BE2C (cell line): ENCODE results near the gene KIRREL1.
"Not testable (repeated sequence)": the region's sequence is repeated elsewhere in the genome, so short reads cannot be mapped to it uniquely, and the experiment has no call there.

Experiments used
- DNase-seq: peaks from one replicate; pipeline ENCODE4 v3.0.0-alpha.2; 2020
- H3K27me3 ChIP-seq: fragments of 250-450 bp; sonication (Bioruptor Pico); 2 replicates; pipeline ENCODE4 v1.5.1; 2020; ENCODE audit warnings: mild to moderate bottlenecking
- H3K36me3 ChIP-seq: fragments of 250-450 bp; sonication (Bioruptor Pico); 2 replicates; pipeline ENCODE4 v1.5.1; 2020; ENCODE audit warnings: mild to moderate bottlenecking
- H3K4me1 ChIP-seq: fragments of 250-450 bp; sonication (Bioruptor Pico); 2 replicates; pipeline ENCODE4 v1.5.1; 2020
- H3K4me3 ChIP-seq: 2 replicates; pipeline ENCODE4 v1.5.1; 2011; ENCODE audit warnings: low read depth, low read length
- H3K9me3 ChIP-seq: fragments of 250-450 bp; sonication (Bioruptor Pico); 2 replicates; pipeline ENCODE4 v1.5.1; 2020
- TF ChIP-seq, protein P1 (sequence below): IDR thresholded peaks from 2 replicates; pipeline ENCODE4 v1.5.1; 2012; ENCODE audit warnings: mild to moderate bottlenecking, low read depth, low read length

KIRREL1 gene

DNA sequence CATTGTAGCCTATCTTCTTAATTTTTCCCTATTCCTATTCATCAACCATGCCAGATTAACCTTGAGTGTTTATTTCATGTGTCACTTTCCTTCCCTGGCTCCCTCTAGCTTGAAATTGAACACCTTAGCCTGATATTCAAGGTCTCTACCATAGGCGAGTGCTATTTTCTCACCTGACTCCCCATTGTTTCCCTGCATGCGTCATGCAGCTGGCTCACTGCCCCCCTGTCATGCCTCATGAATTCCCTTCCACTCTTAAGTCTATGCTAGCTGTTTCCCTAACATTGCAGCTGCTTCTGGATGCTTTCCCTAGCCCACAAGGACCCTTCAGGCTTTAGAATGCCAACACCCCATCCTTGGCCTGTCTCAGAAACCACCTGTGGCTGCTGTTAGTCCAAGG lies 130.6 kb downstream of the KIRREL1 start:
- no peaks in the 10 kb centered on the region; the same call in 1 of the 2 replicates for H3K27me3 ChIP-seq
- H3K9me3 ChIP-seq, result no peaks in the 10 kb centered on the region
- H3K4me3 ChIP-seq, result no peak overlapping the region
- H3K36me3 ChIP-seq, result no peaks in the 10 kb centered on the region
- H3K4me1 ChIP-seq, result no peaks in the 10 kb centered on the region
- DNase-seq, result no peak
- TF ChIP-seq, protein P1, sequence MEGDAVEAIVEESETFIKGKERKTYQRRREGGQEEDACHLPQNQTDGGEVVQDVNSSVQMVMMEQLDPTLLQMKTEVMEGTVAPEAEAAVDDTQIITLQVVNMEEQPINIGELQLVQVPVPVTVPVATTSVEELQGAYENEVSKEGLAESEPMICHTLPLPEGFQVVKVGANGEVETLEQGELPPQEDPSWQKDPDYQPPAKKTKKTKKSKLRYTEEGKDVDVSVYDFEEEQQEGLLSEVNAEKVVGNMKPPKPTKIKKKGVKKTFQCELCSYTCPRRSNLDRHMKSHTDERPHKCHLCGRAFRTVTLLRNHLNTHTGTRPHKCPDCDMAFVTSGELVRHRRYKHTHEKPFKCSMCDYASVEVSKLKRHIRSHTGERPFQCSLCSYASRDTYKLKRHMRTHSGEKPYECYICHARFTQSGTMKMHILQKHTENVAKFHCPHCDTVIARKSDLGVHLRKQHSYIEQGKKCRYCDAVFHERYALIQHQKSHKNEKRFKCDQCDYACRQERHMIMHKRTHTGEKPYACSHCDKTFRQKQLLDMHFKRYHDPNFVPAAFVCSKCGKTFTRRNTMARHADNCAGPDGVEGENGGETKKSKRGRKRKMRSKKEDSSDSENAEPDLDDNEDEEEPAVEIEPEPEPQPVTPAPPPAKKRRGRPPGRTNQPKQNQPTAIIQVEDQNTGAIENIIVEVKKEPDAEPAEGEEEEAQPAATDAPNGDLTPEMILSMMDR, result no peak

DNA sequence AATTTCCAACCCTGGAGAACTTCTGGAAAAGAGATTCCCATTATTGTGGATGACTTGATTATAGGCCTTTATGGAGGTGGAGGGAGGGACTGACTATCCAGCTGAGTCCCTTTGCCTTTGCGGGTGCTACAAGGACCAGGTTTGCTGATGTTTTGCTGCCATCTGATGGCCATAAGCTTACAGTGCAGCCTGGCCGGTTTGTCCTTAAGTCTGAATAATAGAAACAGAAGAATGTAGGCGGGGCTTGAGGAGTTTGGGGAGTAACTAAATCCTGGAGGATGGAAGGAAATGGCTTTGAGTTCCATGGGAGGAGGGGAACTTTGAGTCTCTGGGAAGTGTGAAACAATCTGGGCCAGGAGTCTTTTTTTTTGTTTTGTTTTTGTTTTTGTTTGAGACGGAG lies 131.6 kb downstream of the KIRREL1 start:
- H3K27me3 ChIP-seq, result no peaks in the 10 kb centered on the region
- no peaks in the 10 kb centered on the region for H3K36me3 ChIP-seq
- no peak overlapping the region for H3K4me3 ChIP-seq
- TF ChIP-seq, protein P1, result peak; percentile 92
- H3K4me1 ChIP-seq, result no peaks in the 10 kb centered on the region
- DNase-seq, result peak; percentile 69
- no peaks in the 10 kb centered on the region for H3K9me3 ChIP-seq

GRCh38 chr1:158126425-158126824 lies 133.0 kb downstream of the KIRREL1 start:
- Histone ChIP-seq H3K4me1 (no peaks in the 10 kb centered on the region), H3K27me3 (no peaks in the 10 kb centered on the region), H3K9me3 (no peaks in the 10 kb centered on the region), H3K36me3 (no peaks in the 10 kb centered on the region), H3K4me3 (no peak overlapping the region)
- TF ChIP-seq, protein P1, result no peak
- no peak for DNase-seq

DNA sequence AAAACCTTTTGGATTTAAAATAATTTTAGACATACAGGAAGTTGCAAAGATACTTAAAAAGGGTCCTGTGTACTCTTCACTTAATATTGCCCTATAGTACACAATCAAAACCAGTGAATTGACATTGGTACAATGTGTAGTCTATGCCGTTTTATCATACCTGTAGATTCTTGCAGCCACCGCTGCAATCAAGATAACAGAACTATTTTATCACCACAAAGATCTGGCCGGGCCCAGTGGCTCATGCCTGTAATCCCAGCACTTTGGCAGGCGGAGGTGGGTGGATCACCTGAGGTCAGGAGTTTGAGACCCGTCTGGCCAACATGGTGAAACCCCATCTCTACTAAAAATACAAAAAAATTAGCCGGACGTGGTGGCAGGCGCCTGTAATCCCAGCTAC lies 135.1 kb downstream of the KIRREL1 start:
- not testable (repeated sequence) for H3K4me1 ChIP-seq, H3K27me3 ChIP-seq, DNase-seq, H3K9me3 ChIP-seq, H3K4me3 ChIP-seq, H3K36me3 ChIP-seq

GRCh38 chr1:158131217-158131616 lies 137.8 kb downstream of the KIRREL1 start:
- no peaks in the 10 kb centered on the region for H3K27me3 ChIP-seq
- H3K4me1 ChIP-seq, result no peaks in the 10 kb centered on the region
- no peaks in the 10 kb centered on the region for H3K36me3 ChIP-seq
- TF ChIP-seq, protein P1, result no peak
- no peak overlapping the region for H3K4me3 ChIP-seq
- H3K9me3 ChIP-seq, result no peaks in the 10 kb centered on the region
- no peak for DNase-seq

DNA sequence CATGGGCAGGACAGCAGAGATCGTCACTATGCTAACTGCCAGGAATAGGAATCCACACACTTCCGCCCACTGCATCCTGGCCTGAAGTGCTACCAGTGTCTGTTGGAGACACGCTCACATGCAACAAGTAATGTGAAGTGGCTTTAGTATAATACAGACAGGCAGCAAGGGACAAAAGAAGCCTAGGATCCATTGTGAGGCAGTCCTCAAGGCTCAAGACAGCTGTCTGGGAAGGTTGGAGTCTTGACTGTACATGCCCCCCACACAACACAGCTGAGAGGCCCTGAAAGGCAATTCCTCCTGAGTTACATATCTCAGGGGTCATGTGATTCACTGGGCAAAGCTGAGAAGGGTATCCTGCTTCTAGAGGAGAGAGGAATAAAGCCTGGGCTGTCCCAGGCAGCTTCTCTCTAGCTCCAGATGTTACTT lies 147.3 kb downstream of the KIRREL1 start:
- TF ChIP-seq, protein P1, result no peak
- Histone ChIP-seq H3K27me3 (no peaks in the 10 kb centered on the region), H3K4me1 (no peaks in the 10 kb centered on the region), H3K36me3 (no peaks in the 10 kb centered on the region), H3K4me3 (no peak overlapping the region), H3K9me3 (no peaks in the 10 kb centered on the region)
- DNase-seq, result no peak

DNA sequence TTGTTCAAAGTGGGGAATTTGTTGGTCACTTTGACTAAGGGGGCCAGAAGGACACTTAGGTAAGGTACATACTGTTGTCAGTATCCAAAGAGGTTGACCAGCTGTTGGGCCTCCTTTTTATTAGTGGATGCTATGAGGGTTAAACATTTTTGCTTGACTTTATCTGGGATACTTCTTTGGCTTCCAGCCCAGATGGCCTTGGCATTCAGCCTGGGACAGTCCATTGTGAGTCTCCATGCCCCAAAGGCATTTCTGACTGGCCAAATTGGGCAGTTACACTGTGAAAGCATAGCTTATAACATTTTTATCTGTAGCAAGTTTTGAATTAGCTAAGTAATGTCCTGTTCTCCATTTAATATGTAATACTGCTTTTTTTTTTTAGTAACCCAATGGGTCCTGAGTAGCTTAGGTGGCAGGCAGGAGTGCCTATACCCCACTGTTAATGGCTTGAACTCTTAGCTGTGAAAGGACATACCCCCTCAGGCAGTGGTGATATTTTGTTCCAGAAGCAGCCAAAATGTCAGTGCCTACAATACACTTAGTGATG lies 151.8 kb downstream of the KIRREL1 start:
- TF ChIP-seq, protein P1, result no peak
- Histone ChIP-seq H3K27me3 (no peaks in the 10 kb centered on the region), H3K9me3 (no peaks in the 10 kb centered on the region), H3K36me3 (no peaks in the 10 kb centered on the region), H3K4me3 (no peak overlapping the region), H3K4me1 (no peaks in the 10 kb centered on the region)
- DNase-seq, result peak; percentile 27
